Activated T-cell treated with anti-CD3 and anti-CD28 coated beads for 1 hour (primary cell): ENCODE results near the gene TNFSF8.

Source experiments
- DNase-seq: peaks from one replicate; pipeline ENCODE4 v3.0.0-alpha.2; 2020; ENCODE audit warnings: low read depth

TNFSF8 gene

GRCh38 chr9:114902786-114903524 lies 27.4 kb downstream of the TNFSF8 start:
- DNase-seq, result no peak

- DNase-seq, result no peak
These were observed 29.2 kb downstream of the TNFSF8 start for GRCh38 chr9:114900942-114901802.

GRCh38 chr9:114899995-114900394 lies 30.4 kb downstream of the TNFSF8 start:
- no peak for DNase-seq

GRCh38 chr9:114899461-114899860 lies 30.9 kb downstream of the TNFSF8 start:
- no peak for DNase-seq

GRCh38 chr9:114898741-114899140 lies 31.6 kb downstream of the TNFSF8 start:
- peak; percentile 63 for DNase-seq

- no peak for DNase-seq
These were observed 33.2 kb downstream of the TNFSF8 start for GRCh38 chr9:114897196-114897595.

- no peak for DNase-seq
These were observed 34.0 kb downstream of the TNFSF8 start for GRCh38 chr9:114896344-114896743.

- DNase-seq, result no peak
These were observed 34.8 kb downstream of the TNFSF8 start for GRCh38 chr9:114895521-114895991.

- no peak for DNase-seq
These were observed 35.6 kb downstream of the TNFSF8 start for GRCh38 chr9:114894609-114895433.

- no peak for DNase-seq
These were observed 36.2 kb downstream of the TNFSF8 start for GRCh38 chr9:114894206-114894605.

- no peak for DNase-seq
These were observed 37.0 kb downstream of the TNFSF8 start for GRCh38 chr9:114893221-114894010.

GRCh38 chr9:114889802-114890224 lies 40.6 kb downstream of the TNFSF8 start:
- DNase-seq, result no peak

GRCh38 chr9:114888607-114889006 lies 41.8 kb downstream of the TNFSF8 start:
- DNase-seq, result no peak

GRCh38 chr9:114887963-114888362 lies 42.4 kb downstream of the TNFSF8 start:
- DNase-seq, result no peak

GRCh38 chr9:114884787-114885452 lies 45.5 kb downstream of the TNFSF8 start:
- no peak for DNase-seq

GRCh38 chr9:114883709-114884108 lies 46.7 kb downstream of the TNFSF8 start:
- DNase-seq, result no peak

GRCh38 chr9:114880291-114880745 lies 50.1 kb downstream of the TNFSF8 start:
- DNase-seq, result no peak

- no peak for DNase-seq
These were observed 51.4 kb downstream of the TNFSF8 start for GRCh38 chr9:114878879-114879564.

- no peak for DNase-seq
These were observed 60.5 kb downstream of the TNFSF8 start for GRCh38 chr9:114869845-114870244.

- DNase-seq, result no peak
These were observed 61.0 kb downstream of the TNFSF8 start for GRCh38 chr9:114869378-114869777.
